MM.1S (cell line): ENCODE results near the gene MAML3.

Experiments
- DNase-seq: peaks from one replicate; pipeline ENCODE4 v3.0.0-alpha.2; 2015
- H2AFZ ChIP-seq: fragments of 300-600 bp; sonication (generic); 2 replicates; pipeline ENCODE4 v1.6.0; 2016; ENCODE audit warnings: antibody characterized with exemption, low read length
- H3F3A ChIP-seq: fragments of 300-600 bp; sonication (generic); 2 replicates; pipeline ENCODE4 v1.6.1; 2016; ENCODE audit warnings: mild to moderate bottlenecking, antibody characterized with exemption, low read length, moderate library complexity, mixed read lengths; ENCODE audit not compliant: insufficient read depth
- H3K27ac ChIP-seq: fragments of 300-600 bp; sonication (generic); 2 replicates; pipeline ENCODE4 v1.5.1; 2016; ENCODE audit warnings: mild to moderate bottlenecking, low read length
- H3K27me3 ChIP-seq: fragments of 300-600 bp; sonication (generic); replicated peaks from 2 replicates; pipeline ENCODE4 v1.6.0; 2016; ENCODE audit warnings: low read length; ENCODE audit not compliant: insufficient read depth
- H3K36me3 ChIP-seq: fragments of 300-600 bp; sonication (generic); replicated peaks from 2 replicates; pipeline ENCODE4 v1.6.1; 2016; ENCODE audit warnings: mild to moderate bottlenecking, low read length, mixed read lengths; ENCODE audit not compliant: insufficient read depth
- H3K4me1 ChIP-seq: fragments of 300-600 bp; sonication (generic); 2 replicates; pipeline ENCODE4 v1.6.1; 2016; ENCODE audit warnings: low read length, mixed read lengths
- H3K4me2 ChIP-seq: fragments of 300-600 bp; sonication (generic); 2 replicates; pipeline ENCODE4 v1.6.0; 2016; ENCODE audit warnings: low read depth, low read length
- H3K4me3 ChIP-seq: fragments of 300-600 bp; sonication (generic); 2 replicates; pipeline ENCODE4 v1.5.1; 2016; ENCODE audit warnings: low read length, mixed read lengths
- H3K79me2 ChIP-seq: fragments of 300-600 bp; sonication (generic); 2 replicates; pipeline ENCODE4 v1.6.1; 2016; ENCODE audit warnings: mixed run types, low read length, mixed read lengths
- H3K9ac ChIP-seq: fragments of 300-600 bp; sonication (generic); 2 replicates; pipeline ENCODE4 v1.6.1; 2016; ENCODE audit warnings: low read length, mixed read lengths
- H3K9me2 ChIP-seq: fragments of 300-600 bp; sonication (generic); replicated peaks from 2 replicates; pipeline ENCODE4 v1.6.1; 2016; ENCODE audit warnings: mild to moderate bottlenecking, low read length, mixed read lengths; ENCODE audit not compliant: insufficient read depth
- H3K9me3 ChIP-seq: fragments of 300-600 bp; sonication (generic); replicated peaks from 2 replicates; pipeline ENCODE4 v1.6.1; 2016; ENCODE audit warnings: mild to moderate bottlenecking, low read length, mixed read lengths; ENCODE audit not compliant: insufficient read depth
- H4K20me1 ChIP-seq: fragments of 300-600 bp; sonication (generic); 2 replicates; pipeline ENCODE4 v1.6.1; 2016; ENCODE audit warnings: mild to moderate bottlenecking, low read length, moderate library complexity, mixed read lengths; ENCODE audit not compliant: insufficient read depth
- EZH2 ChIP-seq: fragments of 300-600 bp; sonication (generic); optimal IDR thresholded peaks from 2 replicates; pipeline ENCODE3; 2017; ENCODE audit warnings: low read depth, mild to moderate bottlenecking, antibody characterized with exemption, low read length, mixed read lengths
- EZH2phosphoT487 ChIP-seq: fragments of 300-600 bp; sonication (generic); IDR thresholded peaks from 2 replicates; pipeline ENCODE4 v1.6.1; 2018; ENCODE audit warnings: antibody characterized with exemption, low read length
- TF ChIP-seq, protein P1 (sequence below): fragments of 300-600 bp; sonication (generic); IDR thresholded peaks from 2 replicates; pipeline ENCODE4 v1.5.1; 2016; ENCODE audit warnings: antibody characterized with exemption, low read length, mixed read lengths

Gene MAML3

GRCh38 chr4:139977838-139978609, 176.0 kb downstream of the MAML3 start:
- H3K36me3 ChIP-seq: no peaks in the 10 kb centered on the region
- H3K9me2 ChIP-seq: no peaks in the 10 kb centered on the region
- H3K9me3 ChIP-seq: no peaks in the 10 kb centered on the region
- DNase-seq: no peak
- peaks cover 7% of the 10 kb centered on the region; the same call in 1 of the 2 replicates for H3K27me3 ChIP-seq
- H3K4me2 ChIP-seq: no peak overlapping the region
- H3K4me1 ChIP-seq: peaks cover 40% of the 10 kb centered on the region
- H3F3A ChIP-seq: peaks cover 14% of the 10 kb centered on the region; the same call in 1 of the 2 replicates
- no peak overlapping the region for H2AFZ ChIP-seq
- H3K79me2 ChIP-seq: no peaks in the 10 kb centered on the region
- no peak overlapping the region for H3K27ac ChIP-seq
- no peak overlapping the region for H3K9ac ChIP-seq
- no peak overlapping the region for H3K4me3 ChIP-seq
- TF ChIP-seq EZH2phosphoT487 (no peak), EZH2 (no peak)
- TF ChIP-seq, protein P1, sequence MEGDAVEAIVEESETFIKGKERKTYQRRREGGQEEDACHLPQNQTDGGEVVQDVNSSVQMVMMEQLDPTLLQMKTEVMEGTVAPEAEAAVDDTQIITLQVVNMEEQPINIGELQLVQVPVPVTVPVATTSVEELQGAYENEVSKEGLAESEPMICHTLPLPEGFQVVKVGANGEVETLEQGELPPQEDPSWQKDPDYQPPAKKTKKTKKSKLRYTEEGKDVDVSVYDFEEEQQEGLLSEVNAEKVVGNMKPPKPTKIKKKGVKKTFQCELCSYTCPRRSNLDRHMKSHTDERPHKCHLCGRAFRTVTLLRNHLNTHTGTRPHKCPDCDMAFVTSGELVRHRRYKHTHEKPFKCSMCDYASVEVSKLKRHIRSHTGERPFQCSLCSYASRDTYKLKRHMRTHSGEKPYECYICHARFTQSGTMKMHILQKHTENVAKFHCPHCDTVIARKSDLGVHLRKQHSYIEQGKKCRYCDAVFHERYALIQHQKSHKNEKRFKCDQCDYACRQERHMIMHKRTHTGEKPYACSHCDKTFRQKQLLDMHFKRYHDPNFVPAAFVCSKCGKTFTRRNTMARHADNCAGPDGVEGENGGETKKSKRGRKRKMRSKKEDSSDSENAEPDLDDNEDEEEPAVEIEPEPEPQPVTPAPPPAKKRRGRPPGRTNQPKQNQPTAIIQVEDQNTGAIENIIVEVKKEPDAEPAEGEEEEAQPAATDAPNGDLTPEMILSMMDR: no peak
- no peaks in the 10 kb centered on the region for H4K20me1 ChIP-seq

DNA sequence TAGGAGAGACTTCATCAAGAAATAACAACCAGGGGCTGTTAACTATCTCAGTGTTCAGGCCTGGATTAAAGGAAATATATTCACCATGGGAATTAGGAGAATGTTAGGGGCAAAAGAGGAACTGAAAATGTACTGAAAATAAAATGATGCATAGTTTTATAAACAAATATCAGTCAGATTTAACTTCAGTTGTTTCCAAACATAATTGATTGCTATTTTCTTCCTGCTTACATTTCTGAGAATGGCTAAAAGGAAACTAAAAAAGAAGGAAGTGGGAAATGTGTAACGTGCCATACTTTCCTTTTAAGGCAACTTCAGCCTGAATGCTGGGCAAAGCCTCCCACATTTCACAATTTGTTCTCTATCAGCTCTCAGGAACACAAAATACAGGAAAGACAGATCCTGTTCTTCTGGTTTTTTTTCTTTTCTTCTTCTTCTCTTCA, 178.1 kb downstream of the MAML3 start:
- no peak for DNase-seq
- H4K20me1 ChIP-seq: no peaks in the 10 kb centered on the region
- H3K9me2 ChIP-seq: no peaks in the 10 kb centered on the region
- peaks cover 44% of the 10 kb centered on the region for H3K4me1 ChIP-seq
- H3F3A ChIP-seq: peaks cover 14% of the 10 kb centered on the region; the same call in 1 of the 2 replicates
- H3K4me3 ChIP-seq: no peak overlapping the region
- peak overlapping the region; percentile 2; the same call in 1 of the 2 replicates for H3K4me2 ChIP-seq
- TF ChIP-seq EZH2 (no peak), EZH2phosphoT487 (no peak)
- TF ChIP-seq, protein P1: no peak
- H3K79me2 ChIP-seq: no peaks in the 10 kb centered on the region
- no peaks in the 10 kb centered on the region for H3K9me3 ChIP-seq
- no peak overlapping the region for H3K27ac ChIP-seq
- H2AFZ ChIP-seq: no peak overlapping the region
- no peak overlapping the region for H3K9ac ChIP-seq
- no peaks in the 10 kb centered on the region for H3K36me3 ChIP-seq
- H3K27me3 ChIP-seq: peaks cover 7% of the 10 kb centered on the region; the same call in 1 of the 2 replicates

- no peak overlapping the region for H3K4me3 ChIP-seq
- H3K4me2 ChIP-seq: no peak overlapping the region
- peaks cover 6% of the 10 kb centered on the region; the same call in 1 of the 2 replicates for H3F3A ChIP-seq
- H3K9ac ChIP-seq: no peak overlapping the region
- TF ChIP-seq, protein P1: no peak
- TF ChIP-seq EZH2: no peak
- no peaks in the 10 kb centered on the region for H3K27me3 ChIP-seq
- peaks cover 34% of the 10 kb centered on the region for H3K4me1 ChIP-seq
- H4K20me1 ChIP-seq: no peaks in the 10 kb centered on the region
- H3K27ac ChIP-seq: no peak overlapping the region
- H3K79me2 ChIP-seq: no peaks in the 10 kb centered on the region
- H3K36me3 ChIP-seq: no peaks in the 10 kb centered on the region
- H3K9me3 ChIP-seq: no peaks in the 10 kb centered on the region
- no peak overlapping the region for H2AFZ ChIP-seq
- DNase-seq: peak; percentile 70
- no peaks in the 10 kb centered on the region for H3K9me2 ChIP-seq
These were observed 180.4 kb downstream of the MAML3 start for GRCh38 chr4:139973616-139974015.
